ENCODE measurements around the gene ATG13.

Gene ATG13

DNA sequence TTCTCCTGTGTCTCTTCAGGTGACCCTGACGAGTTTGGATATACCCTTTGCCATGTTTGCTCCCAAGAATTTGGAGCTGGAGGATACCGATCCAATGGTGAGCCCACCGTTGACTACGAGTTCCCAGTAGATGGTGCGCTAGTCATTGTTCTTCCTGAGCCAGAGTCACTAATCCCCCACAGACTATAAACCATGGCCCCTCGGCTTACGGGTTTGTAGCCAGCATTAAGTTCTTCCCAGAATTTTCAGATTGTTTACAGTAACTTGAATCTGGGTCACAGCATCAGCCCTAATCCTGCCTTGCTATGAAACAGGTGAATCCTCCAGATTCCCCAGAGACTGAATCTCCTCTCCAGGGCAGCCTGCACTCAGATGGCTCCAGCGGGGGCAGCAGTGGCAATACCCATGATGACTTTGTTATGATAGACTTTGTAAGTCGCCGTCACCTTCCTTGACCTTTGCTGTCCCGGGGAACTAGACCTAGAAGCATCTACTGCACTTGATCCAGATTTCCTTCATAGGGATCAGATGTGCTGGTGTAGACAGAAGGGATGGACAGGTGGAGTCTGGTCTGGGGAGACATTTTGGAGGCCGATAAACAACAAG is 51.2 kb downstream of the ATG13 start:
- no peak for TF ChIP-seq TAF1 (IDR thresholded peaks at IDR 0.05; ENCODE audit: borderline replicate concordance, insufficient read depth, low read length)

- no peak for TF ChIP-seq SIN3A (IDR thresholded peaks at IDR 0.05; ENCODE audit: borderline replicate concordance, insufficient read depth, low read length)
Observed at GRCh38 chr11:46669711-46670139, 52.4 kb downstream of the ATG13 start.

DNA sequence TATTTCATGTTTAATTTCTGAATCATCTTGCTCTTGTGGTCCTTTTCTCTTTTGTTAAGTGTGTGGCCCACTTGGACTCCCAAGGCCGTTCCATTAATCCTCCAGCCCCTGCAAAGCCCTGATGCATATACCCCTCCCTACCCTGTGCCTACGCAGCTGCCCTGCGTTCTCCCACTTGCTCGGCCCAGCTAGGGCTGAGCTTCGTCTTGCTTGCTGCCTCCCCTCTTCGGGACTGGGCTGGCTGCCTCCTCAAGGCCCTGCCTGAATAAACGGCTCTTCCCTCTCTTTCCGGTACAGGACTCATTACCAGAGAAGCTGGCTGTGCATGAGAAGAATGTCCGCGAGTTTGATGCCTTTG is 54.6 kb downstream of the ATG13 start:
- TF ChIP-seq FOXP2 (optimal IDR thresholded peaks at IDR 0.05; ENCODE audit: borderline replicate concordance, extremely low read depth, extremely low read length, insufficient read depth) (no peak), TAF1 (IDR thresholded peaks at IDR 0.05; ENCODE audit: borderline replicate concordance, insufficient read depth, low read length) (no peak), POLR2AphosphoS5 (IDR thresholded peaks at IDR 0.05; ENCODE audit: low read depth, low read length) (no peak), SIN3A (IDR thresholded peaks at IDR 0.05; ENCODE audit: borderline replicate concordance, insufficient read depth, low read length) (no peak)
- TF ChIP-seq, protein P1, sequence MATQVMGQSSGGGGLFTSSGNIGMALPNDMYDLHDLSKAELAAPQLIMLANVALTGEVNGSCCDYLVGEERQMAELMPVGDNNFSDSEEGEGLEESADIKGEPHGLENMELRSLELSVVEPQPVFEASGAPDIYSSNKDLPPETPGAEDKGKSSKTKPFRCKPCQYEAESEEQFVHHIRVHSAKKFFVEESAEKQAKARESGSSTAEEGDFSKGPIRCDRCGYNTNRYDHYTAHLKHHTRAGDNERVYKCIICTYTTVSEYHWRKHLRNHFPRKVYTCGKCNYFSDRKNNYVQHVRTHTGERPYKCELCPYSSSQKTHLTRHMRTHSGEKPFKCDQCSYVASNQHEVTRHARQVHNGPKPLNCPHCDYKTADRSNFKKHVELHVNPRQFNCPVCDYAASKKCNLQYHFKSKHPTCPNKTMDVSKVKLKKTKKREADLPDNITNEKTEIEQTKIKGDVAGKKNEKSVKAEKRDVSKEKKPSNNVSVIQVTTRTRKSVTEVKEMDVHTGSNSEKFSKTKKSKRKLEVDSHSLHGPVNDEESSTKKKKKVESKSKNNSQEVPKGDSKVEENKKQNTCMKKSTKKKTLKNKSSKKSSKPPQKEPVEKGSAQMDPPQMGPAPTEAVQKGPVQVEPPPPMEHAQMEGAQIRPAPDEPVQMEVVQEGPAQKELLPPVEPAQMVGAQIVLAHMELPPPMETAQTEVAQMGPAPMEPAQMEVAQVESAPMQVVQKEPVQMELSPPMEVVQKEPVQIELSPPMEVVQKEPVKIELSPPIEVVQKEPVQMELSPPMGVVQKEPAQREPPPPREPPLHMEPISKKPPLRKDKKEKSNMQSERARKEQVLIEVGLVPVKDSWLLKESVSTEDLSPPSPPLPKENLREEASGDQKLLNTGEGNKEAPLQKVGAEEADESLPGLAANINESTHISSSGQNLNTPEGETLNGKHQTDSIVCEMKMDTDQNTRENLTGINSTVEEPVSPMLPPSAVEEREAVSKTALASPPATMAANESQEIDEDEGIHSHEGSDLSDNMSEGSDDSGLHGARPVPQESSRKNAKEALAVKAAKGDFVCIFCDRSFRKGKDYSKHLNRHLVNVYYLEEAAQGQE (IDR thresholded peaks at IDR 0.05; ENCODE audit: insufficient read depth in 1 of 2, low read depth in 2 of 2, low read length in 2 of 2) = no peak

- no peak for TF ChIP-seq TAF1 (IDR thresholded peaks at IDR 0.05; ENCODE audit: borderline replicate concordance, insufficient read depth, low read length)
- no peak for TF ChIP-seq FOXP2 (optimal IDR thresholded peaks at IDR 0.05; ENCODE audit: borderline replicate concordance, extremely low read depth, extremely low read length, insufficient read depth)
- TF ChIP-seq SIN3A (IDR thresholded peaks at IDR 0.05; ENCODE audit: borderline replicate concordance, insufficient read depth, low read length) = no peak
- no peak for TF ChIP-seq POLR2AphosphoS5 (IDR thresholded peaks at IDR 0.05; ENCODE audit: low read depth, low read length)
- TF ChIP-seq, protein P1 (IDR thresholded peaks at IDR 0.05; ENCODE audit: insufficient read depth in 1 of 2, low read depth in 2 of 2, low read length in 2 of 2) = no peak
Observed at GRCh38 chr11:46672381-46672839, 55.1 kb downstream of the ATG13 start.

GRCh38 chr11:46673713-46674462 is 56.5 kb downstream of the ATG13 start:
- TF ChIP-seq FOXP2 (optimal IDR thresholded peaks at IDR 0.05; ENCODE audit: borderline replicate concordance, extremely low read depth, extremely low read length, insufficient read depth) = no peak
- TF ChIP-seq TAF1 (IDR thresholded peaks at IDR 0.05; ENCODE audit: borderline replicate concordance, insufficient read depth, low read length) = no peak
- no peak for TF ChIP-seq POLR2AphosphoS5 (IDR thresholded peaks at IDR 0.05; ENCODE audit: low read depth, low read length)
- TF ChIP-seq, protein P1 (IDR thresholded peaks at IDR 0.05; ENCODE audit: insufficient read depth in 1 of 2, low read depth in 2 of 2, low read length in 2 of 2) = no peak
- TF ChIP-seq SIN3A (IDR thresholded peaks at IDR 0.05; ENCODE audit: borderline replicate concordance, insufficient read depth, low read length) = no peak

All from PFSK-1 (cell line).